ENCODE data around the gene LTO1. TPM values are rescaled to one million over a fixed set of nuclear protein-coding genes. Genes with fewer than 3 reads are reported as not detected.

The LTO1 gene
- total and polyA plus RNA-seq, 2 of the 13 experiments (the other 11 are each of a cell fraction or from before 2014, with no cell fraction given): 11.8 to 15.0 TPM

- TF ChIP-seq ZNF670 (CRISPR knock-in tag; IDR thresholded peaks at IDR 0.05; ENCODE audit: borderline replicate concordance) (peak; percentile 91), ZNF329 (CRISPR knock-in tag; IDR thresholded peaks at IDR 0.05; ENCODE audit: low read depth) (peak; percentile 49; the same call in 1 of the 2 replicates), PHF21A (CRISPR knock-in tag; IDR thresholded peaks at IDR 0.05) (peak; percentile 88), RBM22 (optimal IDR thresholded peaks at IDR 0.05; ENCODE audit: low read length) (peak; percentile 69), PRDM10 (CRISPR knock-in tag; IDR thresholded peaks at IDR 0.05; ENCODE audit: low read depth) (peak; percentile 53; the same call in 1 of the 2 replicates), ZNF660 (CRISPR knock-in tag; IDR thresholded peaks at IDR 0.05; ENCODE audit: borderline replicate concordance, low read depth) (0 out of 2 replicates have a peak, but pooled peaks have one; percentile 39), CERS6 (CRISPR knock-in tag; IDR thresholded peaks at IDR 0.05) (no peak), ZNF772 (CRISPR knock-in tag; IDR thresholded peaks at IDR 0.05) (peak; percentile 49; the same call in 1 of the 2 replicates), ZNF335 (CRISPR knock-in tag; IDR thresholded peaks at IDR 0.05) (peak; percentile 74; the same call in 1 of the 2 replicates), USF2 (IDR thresholded peaks at IDR 0.05; ENCODE audit: low read depth, low read length) (no peak), USF2 (CRISPR knock-in tag; IDR thresholded peaks at IDR 0.05; ENCODE audit: borderline replicate concordance) (peak; percentile 34; the same call in 1 of the 2 replicates), ZNF276 (CRISPR knock-in tag; IDR thresholded peaks at IDR 0.05; ENCODE audit: low read depth) (peak; percentile 68; the same call in 1 of the 2 replicates), BRCA1 (CRISPR knock-in tag; IDR thresholded peaks at IDR 0.05) (no peak; the same call in 1 of the 2 replicates), MXD1 (CRISPR knock-in tag; IDR thresholded peaks at IDR 0.05) (peak; percentile 34; the same call in 1 of the 2 replicates), HNRNPLL (IDR thresholded peaks at IDR 0.05; ENCODE audit: low read depth, low read length, poor library complexity, severe bottlenecking) (no peak), KLF13 (CRISPR knock-in tag; IDR thresholded peaks at IDR 0.05) (no peak), YEATS4 (CRISPR knock-in tag; IDR thresholded peaks at IDR 0.05; ENCODE audit: borderline replicate concordance) (peak; percentile 65; the same call in 1 of the 2 replicates), TGIF2 (CRISPR knock-in tag; IDR thresholded peaks at IDR 0.05) (peak; percentile 59; the same call in 1 of the 2 replicates)
Measured at GRCh38 chr11:69667619-69668604, 7.2 kb downstream of the LTO1 start (continued).

Measured in HepG2 (cell line).